Renal pelvis (tissue), 4 donors: ENCODE measurements around the gene TCAF1. TPM values are rescaled to one million over a fixed set of nuclear protein-coding genes. Genes with fewer than 3 reads are reported as not detected.
"Not testable (repeated sequence)": the region's sequence is repeated elsewhere in the genome, so short reads cannot be mapped to it uniquely, and the experiment has no call there.

Experiments used
- DNase-seq: peaks from one replicate; pipeline ENCODE4 v3.0.0-alpha.2; 2013
- polyA plus RNA-seq, 3 donors: library from polyadenylated mRNA; unstranded; fragments of 120-200 nt; gene quantifications; one replicate each; pipeline ENCODE4 v1.2.1, GENCODE V29; 2013; ENCODE audit not compliant: insufficient read length in 3 of 3

The TCAF1 gene
- polyA plus RNA-seq, 3 donors, result 79.2 to 80.9 (median 80.7) TPM

DNA sequence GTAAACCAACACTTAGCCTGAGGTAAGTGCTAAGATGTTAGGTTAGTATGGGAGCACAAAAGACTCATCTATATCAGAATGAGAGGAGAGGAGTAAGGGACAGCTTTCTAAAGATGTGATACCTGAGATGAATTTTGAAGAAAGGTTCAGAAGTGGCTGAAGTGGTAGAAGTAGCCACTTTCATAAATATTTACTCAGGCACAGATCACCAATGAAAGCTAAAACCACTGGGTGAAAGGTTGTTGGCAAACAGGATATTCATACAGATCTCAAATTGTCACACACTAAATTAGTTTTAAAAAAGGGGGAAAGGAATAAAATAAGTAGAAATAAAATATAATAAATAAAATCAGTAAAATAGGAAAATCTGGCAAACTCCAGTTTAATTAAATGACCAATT, 30.4 kb downstream of the TCAF1 start:
- DNase-seq, result not testable (repeated sequence)

DNA sequence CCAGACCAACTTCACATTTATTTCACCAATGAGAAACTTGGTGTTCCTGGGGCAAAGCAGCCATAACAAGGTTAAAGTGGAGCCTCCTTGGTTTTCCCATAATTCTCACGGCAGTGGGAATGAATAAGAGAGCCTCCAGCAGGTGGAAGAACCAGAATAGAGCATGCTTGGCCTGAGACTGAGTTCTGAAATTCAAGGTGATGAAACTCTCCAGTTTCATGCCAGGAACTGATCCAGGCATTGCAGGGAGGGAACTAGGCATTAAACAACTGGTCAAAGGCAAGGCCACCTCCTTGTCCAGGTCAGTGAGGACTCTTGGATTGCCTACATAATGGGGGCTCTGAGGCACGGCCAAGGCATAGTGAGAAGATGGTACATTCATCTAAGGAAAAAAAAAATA, 44.0 kb downstream of the TCAF1 start:
- not testable (repeated sequence) for DNase-seq

DNA sequence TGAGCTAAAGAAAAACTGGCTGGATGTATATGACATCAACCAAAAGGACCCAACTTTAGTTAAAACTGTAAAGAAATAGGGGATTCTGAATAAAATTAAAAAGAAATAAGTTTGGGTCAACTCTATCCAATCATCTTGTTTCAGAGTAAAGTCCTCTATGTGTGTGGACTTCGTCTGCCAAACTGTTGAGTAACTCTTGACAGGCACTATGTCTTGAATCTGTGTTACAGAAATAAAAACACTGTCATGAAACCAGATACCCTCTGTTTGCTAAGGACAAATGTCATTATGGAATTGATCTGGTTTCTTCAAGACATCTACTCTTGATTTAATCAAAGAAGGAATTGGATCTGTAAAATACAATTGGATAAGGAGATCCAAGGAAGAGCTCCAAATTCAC, 46.5 kb downstream of the TCAF1 start:
- DNase-seq, result not testable (repeated sequence)

DNA sequence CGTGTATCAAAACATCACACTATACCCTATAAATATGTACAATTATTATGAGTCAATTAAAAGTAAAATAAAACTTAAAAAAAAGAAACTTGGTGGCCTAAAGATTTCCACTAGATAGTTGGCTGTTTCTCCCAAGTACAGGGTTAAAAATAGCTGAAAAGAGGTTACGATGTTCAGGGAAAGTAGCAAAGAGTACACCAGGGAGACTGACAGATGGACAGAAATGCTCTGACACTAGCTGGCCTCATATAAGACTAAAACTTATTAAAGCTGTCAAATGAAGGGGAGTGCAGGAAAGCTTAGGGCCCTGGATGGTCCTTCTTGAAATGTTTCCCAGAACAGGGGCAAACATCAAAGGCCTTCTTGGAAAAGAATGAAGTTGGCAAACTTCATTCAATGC, 51.3 kb downstream of the TCAF1 start:
- DNase-seq, result no peak

DNA sequence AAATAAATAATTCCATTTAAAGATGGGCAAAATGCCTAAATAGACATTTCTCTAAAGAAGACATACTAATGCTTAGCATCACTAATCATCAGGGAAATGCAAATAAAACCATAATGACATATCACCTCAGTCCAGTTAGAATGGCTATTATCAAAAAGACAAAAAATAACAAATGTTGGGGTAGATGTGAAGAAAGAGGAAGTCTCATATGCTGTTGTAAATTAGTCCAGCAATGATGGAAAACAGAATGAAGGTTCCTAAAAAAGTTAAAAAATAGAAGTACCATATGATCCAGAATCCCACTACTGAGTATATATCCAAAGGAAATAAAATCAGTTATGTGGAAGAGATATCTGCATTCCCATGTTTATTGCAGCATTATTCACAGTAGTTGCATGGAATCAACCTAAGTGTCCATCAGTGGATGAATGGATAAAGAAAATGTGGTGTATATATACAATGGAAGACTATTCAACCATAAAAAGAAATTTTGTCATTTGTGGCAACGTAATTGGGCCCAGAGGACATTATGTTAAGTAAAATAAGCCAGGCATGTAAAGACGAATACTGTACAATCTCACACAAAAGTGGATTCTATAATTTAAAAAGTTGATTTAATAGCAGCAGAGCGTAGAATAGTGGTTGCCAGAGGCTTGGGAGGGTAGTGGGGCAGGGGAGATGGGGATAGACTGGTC, 52.0 kb downstream of the TCAF1 start:
- DNase-seq, result no peak

DNA sequence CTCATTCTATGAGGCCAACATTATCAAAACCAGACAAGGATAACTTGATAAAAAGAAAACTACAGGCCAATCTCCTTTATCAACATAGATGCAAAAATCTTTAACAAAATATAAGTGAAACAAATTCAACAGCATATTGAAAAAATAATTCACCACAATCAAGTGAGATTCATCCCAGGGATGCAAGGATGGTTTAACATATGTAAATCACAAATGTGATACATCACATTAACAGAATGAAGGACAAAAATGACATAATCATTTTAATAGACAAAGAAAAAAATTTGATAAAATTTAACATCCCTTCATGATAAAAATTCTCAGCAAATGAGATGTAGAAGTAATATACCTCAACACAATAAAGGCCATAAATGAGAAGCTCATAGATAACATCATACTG, 53.8 kb downstream of the TCAF1 start:
- DNase-seq, result no peak

DNA sequence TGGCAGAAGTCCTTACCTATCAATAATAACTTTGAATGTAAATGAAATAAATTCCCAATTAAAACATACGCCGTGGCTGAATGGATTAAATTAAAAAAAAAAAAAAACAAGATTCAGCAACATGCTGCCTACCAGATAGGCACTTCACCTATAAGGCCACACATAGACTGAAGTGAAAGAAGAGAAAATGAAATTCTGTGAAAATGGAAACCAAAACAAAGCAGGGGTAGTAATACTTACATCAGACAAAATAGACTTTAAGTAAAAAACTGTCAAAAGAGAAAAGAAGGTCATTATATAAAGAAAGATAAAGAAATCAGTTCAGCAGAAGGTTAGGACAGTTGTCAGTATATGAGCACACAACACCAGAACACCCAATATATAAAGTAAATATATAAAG, 55.3 kb downstream of the TCAF1 start:
- DNase-seq, result no peak

DNA sequence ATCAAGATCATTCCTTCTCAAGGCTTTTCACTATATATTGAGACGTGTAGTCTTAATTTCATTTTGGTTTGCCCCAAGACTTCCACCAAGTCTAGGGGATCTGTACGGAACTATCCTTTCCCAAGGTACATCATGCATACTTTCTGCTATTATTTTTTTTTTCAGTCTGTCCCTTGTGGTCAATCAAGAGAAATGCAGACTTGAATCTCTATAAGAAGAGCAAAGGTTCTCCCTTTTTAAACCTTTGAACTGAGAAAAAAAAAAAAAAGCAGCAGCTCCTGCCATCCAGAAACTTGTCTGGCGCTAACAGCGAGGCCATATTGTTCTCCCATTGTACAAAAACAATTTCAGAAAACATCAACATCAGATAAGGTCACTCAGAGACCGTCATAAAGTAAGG, 60.3 kb downstream of the TCAF1 start:
- DNase-seq, result not testable (repeated sequence)

DNA sequence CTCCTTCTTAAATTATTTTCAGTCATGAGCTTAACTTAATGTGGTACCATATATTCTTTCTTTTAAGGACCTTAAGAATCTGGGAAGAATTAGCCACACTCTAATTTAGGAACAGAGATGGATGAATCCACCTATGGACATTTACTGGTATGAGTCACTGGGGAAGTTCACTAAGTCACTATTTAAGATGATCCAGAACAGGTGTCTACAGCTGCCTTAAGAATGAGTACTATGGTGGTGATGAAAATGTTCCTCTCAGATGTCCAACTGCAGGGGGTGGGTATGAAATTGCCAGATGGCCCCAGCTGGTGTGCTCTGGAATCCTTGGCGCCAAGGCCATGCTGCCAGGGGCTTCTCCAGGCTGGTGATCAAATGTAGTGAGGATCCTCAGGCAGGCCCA, 61.9 kb downstream of the TCAF1 start:
- not testable (repeated sequence) for DNase-seq

DNA sequence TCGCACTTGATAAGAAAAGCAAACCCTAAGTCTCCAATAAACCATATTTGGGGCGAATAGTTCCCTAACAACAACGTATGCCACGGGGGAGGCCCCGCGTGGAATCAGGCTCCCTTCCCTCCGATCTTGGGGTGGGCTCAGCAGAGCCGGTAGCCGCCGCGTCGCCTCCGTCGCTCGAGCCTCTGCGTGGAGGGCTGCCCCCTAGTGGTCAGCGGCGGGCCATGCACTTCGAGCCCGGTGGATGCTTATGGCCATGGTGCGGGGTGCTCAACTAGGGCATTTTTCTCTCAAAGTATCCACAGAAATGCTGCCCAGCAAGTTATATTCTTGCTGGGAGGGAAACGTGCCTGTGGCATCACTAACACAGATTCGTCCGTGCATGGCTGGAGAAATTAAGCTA, 64.8 kb downstream of the TCAF1 start:
- DNase-seq, result not testable (repeated sequence)

DNA sequence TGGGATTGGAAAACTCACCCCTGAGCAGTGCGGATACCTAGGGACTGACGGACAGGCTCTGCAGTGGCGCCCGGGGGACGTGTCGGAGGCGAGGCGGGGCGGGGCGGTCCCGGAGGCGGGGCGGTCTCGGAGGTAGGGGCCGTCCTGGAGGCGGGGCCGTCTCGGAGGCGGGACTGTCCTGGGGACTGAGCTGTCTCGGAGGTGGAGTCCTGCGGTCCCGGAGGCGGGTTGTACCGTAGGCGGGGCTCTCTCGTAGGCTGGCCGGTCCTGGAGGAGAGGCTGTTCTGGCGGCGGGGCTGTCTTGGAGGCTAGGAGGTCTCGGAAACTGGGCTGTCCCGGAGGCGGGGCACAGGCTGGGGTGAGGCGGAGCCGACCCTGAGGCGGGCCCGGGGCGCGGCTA, 65.4 kb downstream of the TCAF1 start:
- DNase-seq, result not testable (repeated sequence)

DNA sequence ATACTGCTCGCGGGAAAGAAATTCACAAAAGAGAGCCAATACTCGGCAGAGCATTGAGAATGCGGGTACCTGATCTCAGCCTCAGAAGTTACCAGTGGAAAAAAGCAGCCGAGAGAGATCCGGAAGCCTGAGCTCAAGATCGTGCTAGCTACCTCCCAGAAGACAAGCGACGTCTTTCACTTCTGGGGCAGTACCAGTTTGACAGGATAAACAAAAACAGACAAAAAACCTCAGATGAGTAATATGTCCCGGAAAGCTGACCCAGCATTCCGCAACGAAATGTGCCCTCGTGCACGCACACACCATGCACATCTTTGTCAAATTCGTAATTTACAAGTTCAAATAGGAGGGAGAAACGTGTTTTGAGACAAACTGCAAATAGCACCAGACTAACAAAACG, 65.9 kb downstream of the TCAF1 start:
- not testable (repeated sequence) for DNase-seq

DNA sequence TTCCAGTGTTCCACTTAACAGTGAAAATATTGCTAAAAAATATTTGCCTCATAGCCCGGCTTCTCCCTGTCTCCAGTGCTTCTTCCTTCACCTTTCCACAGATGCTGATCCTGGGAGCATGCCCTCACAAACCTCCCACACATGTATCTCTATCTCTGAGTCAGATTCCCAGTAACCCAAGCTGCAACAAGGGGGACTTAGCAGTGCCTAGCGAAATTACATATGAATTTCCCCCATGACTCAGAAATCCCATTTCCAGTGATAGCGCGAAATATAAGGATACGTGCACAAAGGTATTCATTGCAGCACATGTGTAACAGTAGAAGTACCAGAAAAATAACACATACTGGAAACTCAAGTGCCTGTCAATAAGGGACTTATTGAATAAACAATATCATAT, 75.4 kb downstream of the TCAF1 start:
- not testable (repeated sequence) for DNase-seq

DNA sequence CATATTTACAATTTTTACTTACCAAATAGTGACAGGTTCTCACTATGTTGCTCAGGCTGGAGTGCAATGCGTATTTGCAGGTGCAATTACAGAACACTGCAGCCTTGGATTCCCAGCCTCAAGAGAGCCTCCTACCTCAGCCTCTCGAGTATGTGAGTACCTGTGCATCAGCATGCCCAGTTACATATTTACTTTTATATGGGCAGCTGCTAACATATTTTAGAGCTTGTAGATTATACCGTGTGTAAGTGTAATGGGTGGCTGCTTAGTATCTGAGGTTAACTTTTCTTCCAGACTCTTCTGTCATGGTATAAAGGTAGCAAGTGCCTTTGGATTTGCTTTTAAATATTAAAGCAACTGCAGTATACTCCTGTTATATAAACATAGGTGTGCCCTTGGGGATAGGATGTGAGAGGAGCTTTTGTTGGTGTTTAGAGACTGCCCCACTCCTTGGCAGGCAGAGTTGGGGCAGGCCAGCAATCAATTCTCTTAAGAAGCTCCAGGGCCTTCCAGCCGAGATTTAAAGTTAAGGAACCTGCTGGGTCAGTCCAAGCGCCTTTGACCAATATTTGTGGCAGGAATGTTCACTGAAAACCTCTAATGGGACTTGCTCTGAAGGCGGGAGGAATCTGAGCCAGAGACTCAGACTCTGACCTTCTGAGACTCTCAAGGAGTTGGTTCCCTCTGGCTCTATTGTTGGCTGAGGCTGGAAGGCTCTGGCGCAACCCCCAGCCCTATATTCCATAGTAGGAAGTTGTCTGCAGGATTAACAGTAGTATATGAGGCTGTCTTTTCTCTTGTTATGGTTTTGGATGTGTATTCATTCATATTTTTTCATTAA, 77.5 kb downstream of the TCAF1 start:
- DNase-seq, result not testable (repeated sequence)

DNA sequence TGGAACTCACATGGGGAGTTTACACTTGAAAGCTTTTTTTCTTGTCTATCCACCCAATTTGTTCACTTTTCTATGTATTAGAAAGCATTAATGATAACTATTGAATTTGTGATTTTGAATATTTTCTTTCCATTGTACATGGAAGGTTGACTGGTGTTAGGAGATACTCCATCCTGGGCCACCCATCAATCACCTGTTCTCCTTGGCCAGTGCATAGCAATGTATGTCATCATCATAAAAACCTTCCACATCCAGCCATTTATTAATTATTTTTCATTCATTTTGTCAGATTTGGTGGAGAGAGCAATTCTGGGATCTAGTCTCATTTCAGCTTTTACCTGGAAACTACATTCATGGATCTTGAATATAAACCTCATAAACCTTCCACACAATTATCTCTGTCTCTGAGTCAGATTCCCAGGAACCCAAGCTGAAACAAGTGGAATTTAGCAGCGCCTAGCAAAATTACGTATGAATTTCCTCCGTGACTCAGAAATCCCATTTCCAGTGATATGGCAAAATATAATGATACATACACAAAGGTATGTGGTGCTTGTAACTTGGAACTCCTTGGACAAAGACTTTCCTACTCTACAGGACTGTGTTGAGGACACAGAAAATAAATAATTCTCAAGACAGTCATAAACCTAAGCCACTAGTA, 78.2 kb downstream of the TCAF1 start:
- DNase-seq, result not testable (repeated sequence)

DNA sequence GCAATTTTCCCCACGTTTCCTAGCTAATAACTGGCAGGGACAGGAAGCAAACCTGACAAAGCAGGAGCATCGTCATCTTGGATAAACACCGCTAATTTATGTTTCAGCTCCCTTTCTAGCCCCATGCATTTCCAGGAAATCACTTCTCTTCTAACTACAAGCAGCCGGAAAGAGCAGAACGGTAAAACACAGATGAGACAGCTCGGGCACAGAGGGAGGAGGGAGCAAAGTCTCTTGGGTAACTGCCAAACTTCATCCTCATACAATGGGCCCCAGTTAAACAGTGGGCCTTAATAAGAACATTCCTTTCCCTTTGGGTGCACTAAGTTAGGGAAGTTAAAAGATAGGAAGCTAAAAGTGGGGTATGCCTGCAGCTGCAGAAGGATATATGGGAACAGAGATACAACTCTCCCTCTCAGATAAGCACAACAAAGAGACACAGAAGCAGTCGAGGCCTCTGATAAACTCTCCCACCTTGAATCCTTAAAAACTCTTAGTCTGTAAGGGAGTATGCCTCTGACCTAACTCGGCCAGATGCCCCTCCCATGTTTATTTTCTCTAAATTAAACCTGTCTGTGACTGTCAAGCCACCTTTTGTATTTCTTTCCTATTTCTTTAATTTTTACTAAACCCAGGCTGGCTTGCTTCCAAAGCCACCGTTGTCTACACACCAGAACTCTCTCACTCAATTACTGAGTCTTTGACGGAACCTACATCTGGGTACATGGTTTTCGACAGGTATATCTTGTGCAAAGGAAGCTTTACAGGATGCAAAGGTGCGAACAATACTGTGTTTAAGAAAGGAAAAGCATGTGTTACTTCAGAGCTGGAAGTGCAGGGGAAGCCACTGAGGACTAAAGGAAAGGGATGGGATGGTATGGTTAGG, 80.3 kb downstream of the TCAF1 start:
- DNase-seq, result not testable (repeated sequence)

DNA sequence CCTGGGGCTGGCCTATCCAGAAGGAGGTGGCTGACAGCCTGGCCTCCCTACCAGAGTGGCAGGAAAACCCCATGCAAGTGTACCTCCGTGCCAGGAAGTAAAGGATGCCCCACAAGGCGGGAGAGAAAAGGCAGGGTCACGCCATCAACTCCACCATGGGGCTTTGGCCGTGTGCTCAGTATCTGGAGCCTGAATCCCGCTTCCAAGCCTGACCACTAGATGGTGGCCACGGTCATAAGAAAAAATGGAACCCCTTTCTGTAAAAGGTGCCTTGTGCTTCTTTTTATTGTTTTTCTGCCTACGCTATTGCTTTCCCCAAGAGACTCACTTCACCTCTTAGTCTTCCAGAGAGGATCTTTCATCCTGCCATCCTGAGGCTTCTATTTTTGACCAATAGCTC, 84.1 kb downstream of the TCAF1 start:
- DNase-seq, result not testable (repeated sequence)

DNA sequence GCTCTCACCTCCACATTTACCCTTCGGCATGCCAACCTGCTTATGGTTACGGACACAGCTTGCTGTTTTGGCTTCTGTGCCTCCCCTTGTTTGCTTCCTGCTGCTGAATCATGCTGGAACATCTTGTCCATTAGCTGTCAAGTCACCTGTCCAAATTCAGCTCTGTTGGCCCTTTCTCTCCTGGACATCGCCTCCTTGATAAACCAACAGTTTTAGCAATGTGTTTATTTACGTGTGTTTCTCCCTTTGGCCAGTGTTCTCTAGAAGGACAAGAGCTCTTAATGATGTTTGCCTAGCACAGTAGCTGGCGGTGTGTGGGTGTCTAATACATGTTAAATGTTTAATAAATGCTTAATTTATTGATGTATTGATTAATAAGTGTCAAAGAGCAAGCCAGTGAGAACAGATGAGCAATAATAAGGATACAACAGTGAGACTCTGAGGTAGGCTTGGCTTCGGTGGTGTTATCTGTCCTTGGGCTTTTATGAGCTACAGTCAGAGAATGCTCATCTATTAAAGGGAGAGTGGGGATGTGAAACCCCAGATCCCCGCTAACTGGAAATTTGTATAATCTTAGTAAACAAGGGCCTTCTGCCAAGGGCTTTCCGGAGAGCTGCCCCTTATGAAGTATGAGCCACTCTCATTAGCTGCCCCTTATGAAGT, 85.4 kb downstream of the TCAF1 start:
- DNase-seq, result not testable (repeated sequence)

DNA sequence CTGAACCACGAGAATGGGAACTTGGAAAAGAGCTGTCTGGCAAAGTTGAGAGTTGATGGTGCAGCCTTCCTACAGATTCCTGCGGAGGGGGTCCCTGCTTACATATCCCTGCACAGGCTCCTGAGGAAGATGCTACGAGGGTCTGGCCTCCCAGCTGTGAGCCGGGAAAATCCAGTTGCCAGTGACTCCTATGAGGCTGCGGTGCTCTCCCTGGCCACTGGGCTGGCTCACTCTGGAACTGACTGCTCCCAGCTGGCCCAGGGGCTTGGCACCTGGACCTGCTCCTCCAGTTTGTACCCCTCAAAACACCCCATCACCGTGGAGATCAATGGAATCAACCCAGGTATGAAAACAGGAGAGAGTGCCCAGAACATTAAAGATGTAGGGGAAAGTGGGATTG, 91.3 kb downstream of the TCAF1 start:
- DNase-seq, result not testable (repeated sequence)

DNA sequence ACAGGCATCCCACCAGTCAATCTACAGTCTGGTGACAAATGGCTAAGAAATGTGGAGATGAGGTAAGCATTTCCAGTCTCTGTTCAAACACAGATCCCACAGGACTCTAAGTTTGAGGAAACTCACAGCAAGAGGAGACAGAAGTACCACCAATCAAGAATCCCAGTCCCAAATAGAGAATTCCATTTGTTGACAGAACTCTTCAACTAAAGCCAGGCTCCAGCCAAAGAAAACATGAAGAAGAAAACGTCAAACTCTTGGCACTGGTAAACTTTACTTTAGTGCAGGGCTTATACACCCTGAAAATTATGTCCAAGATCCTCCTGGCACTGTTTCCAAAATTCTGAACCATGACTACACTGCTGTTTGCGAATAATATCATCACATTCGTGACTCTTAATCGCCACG, 95.3 kb downstream of the TCAF1 start:
- DNase-seq, result not testable (repeated sequence)
